ENCODE results near the gene PDCD6IP. TPM values are rescaled to one million over a fixed set of nuclear protein-coding genes. Genes with fewer than 3 reads are reported as not detected.

The PDCD6IP gene, protein sequence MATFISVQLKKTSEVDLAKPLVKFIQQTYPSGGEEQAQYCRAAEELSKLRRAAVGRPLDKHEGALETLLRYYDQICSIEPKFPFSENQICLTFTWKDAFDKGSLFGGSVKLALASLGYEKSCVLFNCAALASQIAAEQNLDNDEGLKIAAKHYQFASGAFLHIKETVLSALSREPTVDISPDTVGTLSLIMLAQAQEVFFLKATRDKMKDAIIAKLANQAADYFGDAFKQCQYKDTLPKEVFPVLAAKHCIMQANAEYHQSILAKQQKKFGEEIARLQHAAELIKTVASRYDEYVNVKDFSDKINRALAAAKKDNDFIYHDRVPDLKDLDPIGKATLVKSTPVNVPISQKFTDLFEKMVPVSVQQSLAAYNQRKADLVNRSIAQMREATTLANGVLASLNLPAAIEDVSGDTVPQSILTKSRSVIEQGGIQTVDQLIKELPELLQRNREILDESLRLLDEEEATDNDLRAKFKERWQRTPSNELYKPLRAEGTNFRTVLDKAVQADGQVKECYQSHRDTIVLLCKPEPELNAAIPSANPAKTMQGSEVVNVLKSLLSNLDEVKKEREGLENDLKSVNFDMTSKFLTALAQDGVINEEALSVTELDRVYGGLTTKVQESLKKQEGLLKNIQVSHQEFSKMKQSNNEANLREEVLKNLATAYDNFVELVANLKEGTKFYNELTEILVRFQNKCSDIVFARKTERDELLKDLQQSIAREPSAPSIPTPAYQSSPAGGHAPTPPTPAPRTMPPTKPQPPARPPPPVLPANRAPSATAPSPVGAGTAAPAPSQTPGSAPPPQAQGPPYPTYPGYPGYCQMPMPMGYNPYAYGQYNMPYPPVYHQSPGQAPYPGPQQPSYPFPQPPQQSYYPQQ
- total RNA-seq: 240 TPM
- 47.2 TPM for polyA plus RNA-seq (ENCODE audit: insufficient read depth, low read depth, low replicate concordance)
- long read RNA-seq, donor 1, full-length matches to known transcripts: 11 of 33 reads
- long read RNA-seq, donor 1, partial matches to known transcripts: 22 of 33 reads
- long read RNA-seq, donor 1, other reads (novel, unspliced or antisense): 0 of 33 reads
- long read RNA-seq, donor 2, full-length matches to known transcripts: 8 of 25 reads
- long read RNA-seq, donor 2, partial matches to known transcripts: 17 of 25 reads
- long read RNA-seq, donor 2, other reads (novel, unspliced or antisense): 0 of 25 reads
- long read RNA-seq, donor 3, full-length matches to known transcripts: 12 of 51 reads
- long read RNA-seq, donor 3, partial matches to known transcripts: 39 of 51 reads
- long read RNA-seq, donor 3, other reads (novel, unspliced or antisense): 0 of 51 reads
- long read RNA-seq, donor 4, full-length matches to known transcripts: 11 of 23 reads
- long read RNA-seq, donor 4, partial matches to known transcripts: 12 of 23 reads
- long read RNA-seq, donor 4, other reads (novel, unspliced or antisense): 0 of 23 reads
- long read RNA-seq, donor 5, full-length matches to known transcripts: 1 of 1 reads
- long read RNA-seq, donor 5, partial matches to known transcripts: 0 of 1 reads
- long read RNA-seq, donor 5, other reads (novel, unspliced or antisense): 0 of 1 reads
- long read RNA-seq, donor 6, full-length matches to known transcripts: 10 of 32 reads
- long read RNA-seq, donor 6, partial matches to known transcripts: 22 of 32 reads
- long read RNA-seq, donor 6, other reads (novel, unspliced or antisense): 0 of 32 reads
- long read RNA-seq, donor 7, full-length matches to known transcripts: 25 of 56 reads
- long read RNA-seq, donor 7, partial matches to known transcripts: 24 of 56 reads
- long read RNA-seq, donor 7, other reads (novel, unspliced or antisense): 7 of 56 reads
- long read RNA-seq, donor 8, full-length matches to known transcripts: 7 of 39 reads
- long read RNA-seq, donor 8, partial matches to known transcripts: 32 of 39 reads
- long read RNA-seq, donor 8, other reads (novel, unspliced or antisense): 0 of 39 reads
- long read RNA-seq, donor 9, full-length matches to known transcripts: 2 of 18 reads
- long read RNA-seq, donor 9, partial matches to known transcripts: 16 of 18 reads
- long read RNA-seq, donor 9, other reads (novel, unspliced or antisense): 0 of 18 reads
- long read RNA-seq, donor 10, full-length matches to known transcripts: 9 of 22 reads
- long read RNA-seq, donor 10, partial matches to known transcripts: 13 of 22 reads
- long read RNA-seq, donor 10, other reads (novel, unspliced or antisense): 0 of 22 reads

GRCh38 chr3:33798418-33799201 is at the start of gene PDCD6IP:
Gene PDCD6IP, plus strand, starts transcription at chr3:33798630. Its CDS starts 99 bp downstream, at chr3:33798729.
- Histone ChIP-seq H3K9ac (ENCODE audit: low read length in 3 of 3) (peak within 1 kb of the TSS; percentile 78 to 100 (median 92)), H3K36me3 (ENCODE audit: control insufficient read depth in 2 of 3, insufficient read depth in 3 of 3, low read length in 3 of 3) (peaks cover 0 to 5% (median 0%) of the 10 kb centered on the region in 3 donors), H3K27ac (ENCODE audit: low read depth in 2 of 2, low read length in 2 of 2) (peak within 1 kb of the TSS; percentile 92 to 97), H3K4me3 (ENCODE audit: low read length in 3 of 3) (peak within 1 kb of the TSS; percentile 99 to 100 (median 99)), H3K27me3 (ENCODE audit: control insufficient read depth, insufficient read depth, low read length) (no peaks in the 10 kb centered on the region), H3K4me1 (ENCODE audit: control insufficient read depth in 2 of 3, insufficient read depth in 2 of 3, low read depth in 1 of 3, low read length in 3 of 3) (peaks cover 0 to 12% (median 2%) of the 10 kb centered on the region in 3 donors), H3K9me3 (ENCODE audit: control insufficient read depth in 2 of 3, insufficient read depth in 1 of 3, low read length in 3 of 3) (no peaks in the 10 kb centered on the region)
- no peak for FAIRE-seq
- TF ChIP-seq, protein P1, sequence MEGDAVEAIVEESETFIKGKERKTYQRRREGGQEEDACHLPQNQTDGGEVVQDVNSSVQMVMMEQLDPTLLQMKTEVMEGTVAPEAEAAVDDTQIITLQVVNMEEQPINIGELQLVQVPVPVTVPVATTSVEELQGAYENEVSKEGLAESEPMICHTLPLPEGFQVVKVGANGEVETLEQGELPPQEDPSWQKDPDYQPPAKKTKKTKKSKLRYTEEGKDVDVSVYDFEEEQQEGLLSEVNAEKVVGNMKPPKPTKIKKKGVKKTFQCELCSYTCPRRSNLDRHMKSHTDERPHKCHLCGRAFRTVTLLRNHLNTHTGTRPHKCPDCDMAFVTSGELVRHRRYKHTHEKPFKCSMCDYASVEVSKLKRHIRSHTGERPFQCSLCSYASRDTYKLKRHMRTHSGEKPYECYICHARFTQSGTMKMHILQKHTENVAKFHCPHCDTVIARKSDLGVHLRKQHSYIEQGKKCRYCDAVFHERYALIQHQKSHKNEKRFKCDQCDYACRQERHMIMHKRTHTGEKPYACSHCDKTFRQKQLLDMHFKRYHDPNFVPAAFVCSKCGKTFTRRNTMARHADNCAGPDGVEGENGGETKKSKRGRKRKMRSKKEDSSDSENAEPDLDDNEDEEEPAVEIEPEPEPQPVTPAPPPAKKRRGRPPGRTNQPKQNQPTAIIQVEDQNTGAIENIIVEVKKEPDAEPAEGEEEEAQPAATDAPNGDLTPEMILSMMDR (IDR thresholded peaks at IDR 0.05; ENCODE audit: borderline replicate concordance, extremely low read depth, insufficient read depth): no peak
- intact Hi-C loops (cut with DNase I): no loop called here
- DNase-seq: peak; percentile 95 to 98 (median 95)

- Histone ChIP-seq H3K36me3 (ENCODE audit: control insufficient read depth in 2 of 3, insufficient read depth in 3 of 3, low read length in 3 of 3) (no peaks in the 10 kb centered on the region), H3K27ac (ENCODE audit: low read depth in 2 of 2, low read length in 2 of 2) (no peak overlapping the region), H3K9me3 (ENCODE audit: control insufficient read depth in 2 of 3, insufficient read depth in 1 of 3, low read length in 3 of 3) (peaks cover 0 to 1% (median 0%) of the 10 kb centered on the region in 3 donors), H3K27me3 (ENCODE audit: control insufficient read depth, insufficient read depth, low read length) (no peaks in the 10 kb centered on the region), H3K9ac (ENCODE audit: low read length in 3 of 3) (no peak overlapping the region), H3K4me1 (ENCODE audit: control insufficient read depth in 2 of 3, insufficient read depth in 2 of 3, low read depth in 1 of 3, low read length in 3 of 3) (no peaks in the 10 kb centered on the region), H3K4me3 (ENCODE audit: low read length in 3 of 3) (no peak overlapping the region)
- FAIRE-seq (no peak), DNase-seq (no peak)
- intact Hi-C loops (cut with DNase I): no loop called here
- TF ChIP-seq, protein P1 (IDR thresholded peaks at IDR 0.05; ENCODE audit: borderline replicate concordance, extremely low read depth, insufficient read depth): no peak
These were observed 48.8 kb upstream of the PDCD6IP start for GRCh38 chr3:33749546-33750210.
